Sigmoid colon (tissue), 7 donors: ENCODE data around the gene MROH7. TPM values are rescaled to one million over a fixed set of nuclear protein-coding genes. Genes with fewer than 3 reads are reported as not detected.

Source experiments
- DNase-seq: peaks from one replicate; pipeline ENCODE4 v3.0.0-alpha.2; 2019
- H3K27ac ChIP-seq, 4 donors: fragments of 200-600 bp; sonication (generic); one replicate each; pipeline ENCODE4 v1.5.1; 2016 to 2019; ENCODE audit warnings: mild to moderate bottlenecking in 1 of 4
- H3K27me3 ChIP-seq, 3 donors: fragments of 200-600 bp; sonication (generic); one replicate each; pipeline ENCODE4 v1.5.1; 2019; ENCODE audit warnings: mild to moderate bottlenecking in 1 of 3
- H3K36me3 ChIP-seq, 4 donors: fragments of 200-600 bp; sonication (generic); one replicate each; pipeline ENCODE4 v1.5.1; 2016 to 2019
- H3K4me1 ChIP-seq, 4 donors: fragments of 200-600 bp; sonication (generic); one replicate each; pipeline ENCODE4 v1.5.1; 2017 to 2019
- H3K4me3 ChIP-seq, 4 donors: fragments of 200-600 bp; sonication (generic); one replicate each; pipeline ENCODE4 v1.5.1; 2017 to 2019; ENCODE audit warnings: mild to moderate bottlenecking in 2 of 4, moderate library complexity in 1 of 4
- H3K9me3 ChIP-seq, 4 donors: fragments of 200-600 bp in 3 of 4; sonication (generic) in 3 of 4; one replicate each; pipeline versions ENCODE4 v1.5.1 to v1.6.1; 2013 to 2019
- EP300 ChIP-seq, 4 donors: sonication (generic); formaldehyde crosslinking; IDR thresholded peaks; one replicate each; pipeline ENCODE4 v1.6.1; 2017; ENCODE audit warnings: antibody characterized with exemption in 4 of 4
- POLR2A ChIP-seq, 2 donors: fragments of 450-650 bp; IDR thresholded peaks; one replicate each; pipeline ENCODE4 v1.6.1; 2016; ENCODE audit warnings: antibody characterized with exemption in 2 of 2, mild to moderate bottlenecking in 2 of 2, moderate library complexity in 2 of 2
- POLR2AphosphoS5 ChIP-seq, 4 donors: sonication (generic); formaldehyde crosslinking; IDR thresholded peaks; one replicate each; pipeline ENCODE4 v1.6.1; 2017; ENCODE audit warnings: antibody characterized with exemption in 4 of 4
- WGBS, 2 donors: extraction: QIAGEN DNeasy Blood & Tissue Kit; methylation state at CpG; one replicate each; pipeline ENCODE4 v1.1.7; 2013; 5-methylcytosine and 5-hydroxymethylcytosine counted together
- intact Hi-C: fragments of 100-400 bp; cut with DNase I; formaldehyde crosslinking; loops from one replicate; pipeline ENCODE4 v1.15.1; 2023
- polyA plus RNA-seq, 3 donors: library from polyadenylated mRNA; stranded (reverse); fragments of 200-250 nt; gene quantifications; one replicate each; pipeline ENCODE4 v1.2.3, GENCODE V29; 2013
- total RNA-seq, 4 donors: library from RNA; depleted of rRNA; stranded (reverse); fragments of >200 nt; gene quantifications; one replicate each; pipeline ENCODE4 v1.1.0, GENCODE V29; 2016
- TF ChIP-seq, protein P1 (sequence below), 4 experiments: fragments of 450-650 bp in 3 of 4; fragments of 200-600 bp in 1 of 4; IDR thresholded peaks; one replicate each; pipeline ENCODE4 v1.5.1; 2016 to 2019; ENCODE audit warnings: antibody characterized with exemption in 4 of 4, mild to moderate bottlenecking in 3 of 4, moderate library complexity in 2 of 4
- donor health status: healthy with polysubstance abuse.
- donor health status: Bipolar disorder and iron deficiency.
- donor health status: healthy.

Gene MROH7
- total and polyA plus RNA-seq, 7 donors = 0.69 to 23.0 (median 11.2) TPM

DNA sequence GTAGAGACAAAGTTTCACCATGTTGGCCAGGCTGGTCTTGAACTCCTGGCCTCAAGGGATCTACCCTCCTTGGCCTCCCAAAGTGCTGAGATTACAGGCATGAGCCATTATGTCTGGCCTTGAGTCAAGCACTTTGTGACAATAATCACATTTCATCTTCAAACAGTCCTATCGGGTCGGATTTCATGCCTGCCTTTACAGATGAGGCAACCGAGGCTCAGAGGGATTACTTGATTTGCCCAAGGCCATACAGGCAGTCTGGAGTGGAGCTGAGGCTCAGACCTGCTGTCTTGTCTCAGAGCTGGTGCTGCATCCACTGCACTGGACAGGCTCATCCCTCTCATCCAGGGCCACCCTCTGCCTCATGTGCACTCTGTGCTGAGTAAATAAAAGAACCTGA, 44.8 kb upstream of the MROH7 start:
- 91 to 92% methylated on average over 3 of the region's 3 CpGs for WGBS, 2 donors
- TF ChIP-seq POLR2A (IDR thresholded peaks at IDR 0.05) = no peak
- TF ChIP-seq POLR2AphosphoS5 (IDR thresholded peaks at IDR 0.05) = no peak
- TF ChIP-seq, protein P1, sequence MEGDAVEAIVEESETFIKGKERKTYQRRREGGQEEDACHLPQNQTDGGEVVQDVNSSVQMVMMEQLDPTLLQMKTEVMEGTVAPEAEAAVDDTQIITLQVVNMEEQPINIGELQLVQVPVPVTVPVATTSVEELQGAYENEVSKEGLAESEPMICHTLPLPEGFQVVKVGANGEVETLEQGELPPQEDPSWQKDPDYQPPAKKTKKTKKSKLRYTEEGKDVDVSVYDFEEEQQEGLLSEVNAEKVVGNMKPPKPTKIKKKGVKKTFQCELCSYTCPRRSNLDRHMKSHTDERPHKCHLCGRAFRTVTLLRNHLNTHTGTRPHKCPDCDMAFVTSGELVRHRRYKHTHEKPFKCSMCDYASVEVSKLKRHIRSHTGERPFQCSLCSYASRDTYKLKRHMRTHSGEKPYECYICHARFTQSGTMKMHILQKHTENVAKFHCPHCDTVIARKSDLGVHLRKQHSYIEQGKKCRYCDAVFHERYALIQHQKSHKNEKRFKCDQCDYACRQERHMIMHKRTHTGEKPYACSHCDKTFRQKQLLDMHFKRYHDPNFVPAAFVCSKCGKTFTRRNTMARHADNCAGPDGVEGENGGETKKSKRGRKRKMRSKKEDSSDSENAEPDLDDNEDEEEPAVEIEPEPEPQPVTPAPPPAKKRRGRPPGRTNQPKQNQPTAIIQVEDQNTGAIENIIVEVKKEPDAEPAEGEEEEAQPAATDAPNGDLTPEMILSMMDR (IDR thresholded peaks at IDR 0.05) = no peak
- TF ChIP-seq EP300 (IDR thresholded peaks at IDR 0.05) = no peak
- intact Hi-C loops = no loop called here
- Histone ChIP-seq H3K36me3 (peaks cover 17 to 58% (median 29%) of the 10 kb centered on the region in 4 donors), H3K4me3 (no peak overlapping the region), H3K27me3 (no peaks in the 10 kb centered on the region), H3K4me1 (no peaks in the 10 kb centered on the region), H3K9me3 (no peaks in the 10 kb centered on the region), H3K27ac (no peak overlapping the region)
- DNase-seq = no peak

DNA sequence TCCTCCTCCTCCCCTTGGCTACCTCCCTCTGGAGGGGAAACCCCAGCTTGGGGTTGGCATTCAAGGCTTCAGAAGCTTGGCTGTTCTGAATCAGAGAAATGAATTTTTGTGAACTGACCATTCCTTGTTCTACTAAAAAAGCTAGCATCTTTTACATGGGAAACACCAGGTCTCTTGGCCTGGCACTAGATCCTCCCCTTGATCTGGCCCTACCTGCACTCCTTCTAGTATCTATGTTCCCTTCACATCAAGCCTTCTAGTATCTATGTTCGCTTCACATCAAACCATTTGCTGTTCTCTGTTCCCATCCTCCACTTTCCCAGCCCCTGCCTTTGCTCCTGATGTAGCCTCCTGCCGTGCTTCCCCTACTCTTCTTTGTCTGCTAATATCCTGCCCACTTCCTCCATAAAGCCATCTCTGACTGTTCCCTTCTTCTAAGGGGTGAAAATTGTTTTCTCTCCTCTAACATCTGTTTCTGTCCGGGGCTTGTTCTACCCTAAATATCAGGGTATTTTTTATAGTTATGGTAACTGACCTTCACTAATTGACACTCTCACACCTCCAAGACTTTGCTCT, 44.0 kb upstream of the MROH7 start:
- Histone ChIP-seq H3K27ac (no peak overlapping the region), H3K9me3 (no peaks in the 10 kb centered on the region), H3K4me1 (no peaks in the 10 kb centered on the region), H3K27me3 (no peaks in the 10 kb centered on the region), H3K4me3 (no peak overlapping the region), H3K36me3 (peaks cover 18 to 58% (median 29%) of the 10 kb centered on the region in 4 donors)
- 78 to 90% methylated on average over 3 of the region's 3 CpGs for WGBS, 2 donors
- TF ChIP-seq, protein P1 (IDR thresholded peaks at IDR 0.05) = no peak
- no peak for TF ChIP-seq POLR2AphosphoS5 (IDR thresholded peaks at IDR 0.05)
- no peak for TF ChIP-seq EP300 (IDR thresholded peaks at IDR 0.05)
- no peak for TF ChIP-seq POLR2A (IDR thresholded peaks at IDR 0.05)
- intact Hi-C loops = no loop called here
- DNase-seq = no peak

DNA sequence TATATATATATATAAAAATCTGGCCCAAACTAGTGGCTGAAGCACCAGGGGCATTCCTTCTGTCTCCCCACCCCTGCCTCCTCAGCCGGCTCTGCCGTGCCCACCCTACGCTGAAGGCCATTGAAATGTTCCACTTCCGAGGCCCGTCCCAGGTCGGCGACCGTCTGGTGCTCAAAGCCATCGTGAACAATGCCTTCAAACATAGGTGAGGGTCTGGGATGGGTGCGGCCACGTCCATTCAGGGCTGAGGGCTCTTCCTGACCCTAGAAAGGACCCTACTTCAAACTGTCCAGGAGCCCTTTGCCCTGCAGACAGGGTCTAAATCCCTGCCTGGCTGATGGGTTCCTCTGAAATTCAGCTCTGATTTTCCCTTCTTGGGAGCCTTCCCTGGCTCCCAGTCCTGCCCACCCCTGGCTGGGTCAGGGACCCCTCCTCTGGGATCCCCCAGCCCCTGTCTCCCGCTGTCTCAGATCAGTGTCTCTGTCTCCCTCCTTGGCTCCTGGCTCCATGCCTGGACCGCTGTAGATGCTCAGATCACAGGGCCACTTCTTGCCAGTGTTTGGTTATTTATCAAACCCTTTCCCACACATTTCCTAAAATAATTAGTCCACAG, 42.3 kb upstream of the MROH7 start:
- no peak for TF ChIP-seq POLR2A (IDR thresholded peaks at IDR 0.05)
- TF ChIP-seq, protein P1 (IDR thresholded peaks at IDR 0.05) = no peak
- TF ChIP-seq EP300 (IDR thresholded peaks at IDR 0.05) = no peak
- TF ChIP-seq POLR2AphosphoS5 (IDR thresholded peaks at IDR 0.05) = no peak
- WGBS, 2 donors = 92 to 95% methylated on average over 13 of the region's 13 CpGs
- no peak overlapping the region for H3K4me3 ChIP-seq
- no peaks in the 10 kb centered on the region for H3K9me3 ChIP-seq
- intact Hi-C loops = no loop called here
- no peaks in the 10 kb centered on the region for H3K4me1 ChIP-seq
- DNase-seq = no peak
- peaks cover 13 to 61% (median 23%) of the 10 kb centered on the region in 4 donors for H3K36me3 ChIP-seq
- H3K27ac ChIP-seq = no peak overlapping the region
- no peaks in the 10 kb centered on the region for H3K27me3 ChIP-seq

DNA sequence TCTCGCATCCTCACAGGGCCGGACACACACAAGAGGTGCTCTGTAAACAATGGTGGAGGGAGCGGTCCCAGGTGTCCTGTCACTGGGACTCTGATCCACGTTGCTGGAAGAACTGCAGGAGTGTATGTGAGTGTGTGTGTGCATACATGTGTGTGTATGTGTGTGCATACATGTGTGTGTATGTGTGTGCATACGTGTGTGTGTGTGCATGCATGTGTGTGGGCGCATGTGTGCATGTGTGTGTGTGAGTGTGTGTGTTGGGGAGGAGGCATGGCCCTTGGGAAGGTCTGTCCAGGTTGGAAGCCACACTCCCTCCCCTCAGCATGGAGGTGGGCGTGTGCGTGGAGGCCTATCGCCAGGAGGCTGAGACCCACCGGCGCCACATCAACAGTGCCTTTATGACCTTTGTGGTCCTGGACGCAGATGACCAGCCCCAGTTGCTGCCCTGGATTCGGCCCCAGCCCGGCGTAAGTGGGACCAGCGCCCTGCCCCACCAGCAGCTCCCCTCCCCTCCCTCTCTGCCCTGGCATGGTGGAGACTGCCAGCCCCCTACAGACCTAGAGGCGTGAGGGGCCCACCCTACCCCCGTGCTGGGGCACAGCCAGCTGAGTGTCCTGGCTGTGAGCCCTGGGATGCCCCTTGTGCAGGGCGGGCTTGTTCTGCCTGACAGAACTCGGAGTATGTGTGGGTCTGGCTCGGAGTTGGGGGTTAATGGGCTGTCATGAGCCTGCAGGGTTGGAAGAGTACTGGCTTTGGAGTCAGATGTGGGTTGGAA, 40.5 kb upstream of the MROH7 start:
- Histone ChIP-seq H3K27me3 (no peaks in the 10 kb centered on the region), H3K36me3 (peaks cover 10 to 54% (median 17%) of the 10 kb centered on the region in 4 donors), H3K4me1 (no peaks in the 10 kb centered on the region), H3K4me3 (no peak overlapping the region), H3K27ac (no peak overlapping the region), H3K9me3 (no peaks in the 10 kb centered on the region)
- TF ChIP-seq, protein P1 (IDR thresholded peaks at IDR 0.05) = no peak
- TF ChIP-seq POLR2A (IDR thresholded peaks at IDR 0.05) (no peak), POLR2AphosphoS5 (IDR thresholded peaks at IDR 0.05) (no peak), EP300 (IDR thresholded peaks at IDR 0.05) (no peak)
- intact Hi-C loops = no loop called here
- no peak for DNase-seq
- 85 to 87% methylated on average over 21 of the region's 21 CpGs for WGBS, 2 donors
